Fibroblast of the aortic adventitia (primary cell): Measurements from ENCODE around the gene RUNDC1. TPM values are rescaled to one million over a fixed set of nuclear protein-coding genes. Genes with fewer than 3 reads are reported as not detected.

ENCODE experiments used
- DNase-seq: peaks from one replicate; pipeline ENCODE4 v3.0.0-alpha.2; 2010; ENCODE audit warnings: low read depth
- H3K4me3 ChIP-seq: 2 replicates; pipeline ENCODE4 v1.5.1; 2011; ENCODE audit warnings: low read depth, mild to moderate bottlenecking, control low read depth, low read length, moderate library complexity
- total RNA-seq: library from RNA; depleted of rRNA; stranded (reverse); fragments of >200 nt; gene quantifications from 2 replicates; pipeline ENCODE4 v1.2.3, GENCODE V29; 2012; ENCODE audit warnings: low replicate concordance
- TF ChIP-seq, protein P1 (sequence below): IDR thresholded peaks from 2 replicates; pipeline ENCODE4 v1.5.1; 2011; ENCODE audit warnings: mild to moderate bottlenecking, low read length, control low read depth, inconsistent platforms; ENCODE audit not compliant: insufficient read depth

RUNDC1 gene
- total RNA-seq, 1 donor = 7.7 TPM

DNA sequence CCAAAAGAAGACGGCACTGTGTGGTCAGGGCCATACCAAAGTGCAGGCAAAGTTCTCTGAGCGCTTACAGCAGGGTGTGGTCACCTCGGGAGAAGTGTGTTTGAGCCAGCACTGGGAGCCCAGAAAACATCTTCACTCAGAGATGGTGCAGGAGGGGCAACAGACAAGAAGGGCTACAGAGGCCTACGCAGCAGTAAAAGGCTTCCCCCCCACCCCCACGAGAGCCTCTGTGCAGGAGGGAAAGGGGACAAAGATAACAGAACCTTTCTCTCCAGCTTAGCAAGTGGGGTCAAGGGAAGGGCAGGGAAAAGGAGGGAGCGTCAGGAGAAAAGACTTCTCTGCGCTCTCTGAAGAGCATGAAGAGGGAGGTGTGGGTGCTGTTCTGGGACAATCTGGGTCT is 39.1 kb downstream of the RUNDC1 start:
- peak overlapping the region; percentile 63 for H3K4me3 ChIP-seq
- peak; percentile 55 for DNase-seq
- TF ChIP-seq, protein P1, sequence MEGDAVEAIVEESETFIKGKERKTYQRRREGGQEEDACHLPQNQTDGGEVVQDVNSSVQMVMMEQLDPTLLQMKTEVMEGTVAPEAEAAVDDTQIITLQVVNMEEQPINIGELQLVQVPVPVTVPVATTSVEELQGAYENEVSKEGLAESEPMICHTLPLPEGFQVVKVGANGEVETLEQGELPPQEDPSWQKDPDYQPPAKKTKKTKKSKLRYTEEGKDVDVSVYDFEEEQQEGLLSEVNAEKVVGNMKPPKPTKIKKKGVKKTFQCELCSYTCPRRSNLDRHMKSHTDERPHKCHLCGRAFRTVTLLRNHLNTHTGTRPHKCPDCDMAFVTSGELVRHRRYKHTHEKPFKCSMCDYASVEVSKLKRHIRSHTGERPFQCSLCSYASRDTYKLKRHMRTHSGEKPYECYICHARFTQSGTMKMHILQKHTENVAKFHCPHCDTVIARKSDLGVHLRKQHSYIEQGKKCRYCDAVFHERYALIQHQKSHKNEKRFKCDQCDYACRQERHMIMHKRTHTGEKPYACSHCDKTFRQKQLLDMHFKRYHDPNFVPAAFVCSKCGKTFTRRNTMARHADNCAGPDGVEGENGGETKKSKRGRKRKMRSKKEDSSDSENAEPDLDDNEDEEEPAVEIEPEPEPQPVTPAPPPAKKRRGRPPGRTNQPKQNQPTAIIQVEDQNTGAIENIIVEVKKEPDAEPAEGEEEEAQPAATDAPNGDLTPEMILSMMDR = no peak

DNA sequence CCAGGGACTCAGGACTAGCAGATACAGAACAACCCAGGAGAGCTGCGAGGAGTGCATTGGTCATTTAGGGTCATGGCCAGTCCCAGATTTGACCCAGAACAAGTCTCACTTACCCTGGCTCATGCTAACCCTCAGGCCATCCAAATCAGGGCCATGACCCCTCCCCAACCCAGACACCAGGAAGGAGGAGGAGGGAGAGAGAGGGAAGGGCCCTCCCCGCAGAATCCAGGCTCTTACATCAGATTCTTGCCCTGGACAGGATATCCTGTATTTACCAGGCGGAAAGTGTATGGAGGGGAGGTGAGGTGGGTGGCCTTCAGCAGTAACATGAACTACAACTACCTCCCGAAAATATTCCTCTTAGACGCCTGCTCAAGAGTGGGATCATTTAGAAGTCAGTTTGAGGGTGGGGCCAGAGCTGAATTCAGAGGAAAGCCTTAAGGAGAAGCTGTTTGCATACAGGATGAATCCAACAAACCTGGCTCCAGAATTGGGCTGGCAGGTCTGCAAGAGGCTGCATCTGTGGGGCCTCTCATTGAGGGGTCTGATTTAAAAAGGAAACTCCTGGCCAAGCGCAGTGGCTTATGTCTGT is 39.8 kb downstream of the RUNDC1 start:
- H3K4me3 ChIP-seq = peak overlapping the region; percentile 63
- peak; percentile 54 for DNase-seq
- TF ChIP-seq, protein P1 = no peak

DNA sequence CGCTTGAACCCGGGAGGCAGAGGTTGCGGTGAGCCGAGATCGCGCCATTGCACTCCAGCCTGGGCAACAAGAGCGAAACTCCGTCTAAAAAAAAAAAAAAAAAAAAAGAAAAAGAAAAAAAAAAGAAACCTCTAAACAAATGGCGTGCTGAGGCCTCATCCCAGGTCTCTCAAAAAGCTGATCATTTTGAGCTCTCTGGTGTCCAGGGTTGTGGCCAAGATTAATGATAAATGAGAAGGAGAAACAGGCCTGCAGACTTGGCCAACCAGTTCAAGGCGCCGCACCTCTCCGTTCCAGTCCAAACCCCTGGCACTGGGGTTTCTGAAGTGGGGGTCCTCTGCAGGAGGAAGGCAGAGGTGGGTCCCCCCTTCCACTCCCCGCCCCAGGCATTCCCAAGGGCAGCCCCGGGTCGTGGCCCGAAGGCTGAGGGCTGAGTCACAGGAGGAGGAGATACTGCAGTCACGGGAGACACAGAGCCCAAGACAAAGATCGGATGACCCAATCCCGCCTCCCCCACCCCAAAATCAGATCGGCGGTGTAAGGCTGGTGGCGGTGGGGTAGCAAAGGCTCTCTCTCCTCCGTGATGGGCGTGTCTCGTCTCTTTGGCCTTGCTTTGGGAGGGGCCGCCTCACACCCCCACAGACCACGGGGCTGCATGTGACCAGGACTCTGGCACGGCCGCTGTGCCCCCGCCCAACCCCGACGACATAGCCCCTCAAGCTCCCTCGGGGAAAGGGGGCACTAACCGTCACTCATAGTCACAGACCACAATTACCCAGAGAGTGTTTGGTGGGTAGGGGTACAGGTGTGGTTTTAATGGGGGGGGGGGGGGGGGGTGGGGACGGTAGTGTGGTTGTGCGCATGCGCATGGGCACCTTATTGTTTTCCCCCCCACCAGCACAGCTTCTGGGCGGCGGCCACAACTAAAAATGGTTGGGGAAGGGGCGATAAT is 40.7 kb downstream of the RUNDC1 start:
- peak; percentile 88 for DNase-seq
- TF ChIP-seq, protein P1 = no peak
- H3K4me3 ChIP-seq = peak overlapping the region; percentile 99

DNA sequence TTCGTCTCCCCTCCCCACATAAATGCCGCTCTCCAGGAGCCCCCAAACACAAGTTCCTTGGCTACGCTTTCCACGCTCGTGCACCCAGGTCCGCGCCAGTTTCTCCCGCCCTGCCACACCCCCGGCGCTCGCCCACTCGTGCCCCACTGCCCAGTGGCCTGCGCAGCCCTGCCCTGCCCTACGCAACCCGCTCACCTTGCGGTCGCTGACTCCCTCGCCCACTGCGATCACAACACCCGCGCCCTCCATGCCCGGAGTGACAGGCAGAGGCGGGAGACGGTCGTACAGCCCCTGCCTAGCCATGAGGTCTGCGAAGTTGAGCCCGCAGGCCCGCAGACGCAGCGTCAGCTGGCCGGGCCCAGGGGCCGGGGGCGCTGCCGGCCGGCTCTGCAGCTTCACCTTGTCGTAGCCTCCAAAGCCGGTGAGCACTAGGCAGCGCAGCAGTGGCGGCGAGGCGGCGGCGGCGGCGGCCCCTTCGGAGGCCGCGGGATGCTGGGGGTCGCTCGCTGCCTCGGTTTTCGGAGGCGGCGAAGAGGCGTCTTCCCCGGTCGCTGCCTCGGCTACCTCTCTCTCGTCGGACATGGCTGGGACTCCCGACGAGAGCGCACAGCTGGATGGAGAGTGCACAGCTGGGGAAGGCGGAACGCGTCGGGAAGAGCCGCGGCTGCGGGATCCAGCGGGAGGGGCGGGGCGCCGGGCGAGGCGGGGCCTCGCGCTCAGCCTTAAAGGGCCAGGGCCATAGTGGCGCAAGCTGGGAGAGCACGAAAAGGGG is 41.6 kb downstream of the RUNDC1 start, which contains the start of gene VAT1:
VAT1 (minus strand) TSS at position 645 of the 772 bp plus-strand sequence; CDS start at position 582, 63 bp downstream.
- peak within 1 kb of the TSS; percentile 99 for H3K4me3 ChIP-seq
- DNase-seq = peak; percentile 73
- TF ChIP-seq, protein P1 = no peak

DNA sequence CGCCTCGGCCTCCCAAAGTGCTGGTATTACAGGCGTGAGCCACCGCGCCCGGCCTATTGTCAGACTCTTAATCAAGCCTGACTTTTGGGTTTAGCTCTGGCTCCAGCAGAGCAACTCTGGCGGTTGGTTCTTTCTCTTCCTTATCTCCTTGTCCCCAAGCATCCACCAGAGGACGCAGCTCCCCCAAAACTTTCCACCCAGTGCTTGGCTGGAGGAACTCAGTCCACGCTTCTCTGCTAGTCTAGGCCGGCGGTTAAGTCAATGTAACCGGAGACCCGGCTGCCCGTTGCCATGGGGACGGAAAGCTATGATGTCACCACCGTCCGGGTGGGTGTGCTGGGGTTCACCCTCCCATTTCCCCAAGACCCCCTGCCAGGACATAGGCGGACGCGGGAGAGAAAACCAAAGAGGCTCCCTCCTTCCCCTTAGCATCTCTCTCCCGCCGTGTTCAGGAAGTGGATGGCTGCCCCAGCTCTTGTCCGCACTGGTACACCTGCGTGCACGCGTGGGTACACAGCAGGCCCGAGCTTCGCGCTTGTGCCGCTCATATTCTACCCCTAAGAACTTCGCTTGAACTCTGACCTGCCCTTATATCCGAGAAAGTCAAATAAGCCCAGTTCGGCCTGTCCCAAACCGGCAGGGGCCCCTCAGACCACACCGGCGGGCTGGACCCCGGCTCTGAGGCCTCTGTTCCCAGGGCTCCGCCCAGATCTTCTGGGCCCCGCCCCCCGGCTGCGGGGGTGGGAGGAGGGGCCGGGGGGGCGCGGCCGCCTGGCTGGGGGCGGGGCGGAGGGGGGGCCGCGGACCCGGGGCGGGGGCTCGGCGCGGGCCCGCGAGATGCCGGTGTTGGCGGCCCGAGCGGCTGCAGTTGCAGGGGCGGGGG is 44.3 kb downstream of the RUNDC1 start, which contains the start of gene RND2:
RND2 (plus strand) TSS at position 825 of the 883 bp plus-strand sequence. CDS start 117 bp downstream, outside the sequence.
- peak within 1 kb of the TSS; percentile 69 for H3K4me3 ChIP-seq
- DNase-seq = peak; percentile 95
- TF ChIP-seq, protein P1 = peak; percentile 85
